GM12872 (cell line): ENCODE results near the gene ALPK3.

Experiments used
- TF ChIP-seq, protein P1 (sequence below): IDR thresholded peaks from 3 replicates; pipeline ENCODE4 v1.5.1; 2011; ENCODE audit warnings: low read depth, mild to moderate bottlenecking, low read length, moderate library complexity; ENCODE audit not compliant: insufficient read depth

ALPK3 gene

DNA sequence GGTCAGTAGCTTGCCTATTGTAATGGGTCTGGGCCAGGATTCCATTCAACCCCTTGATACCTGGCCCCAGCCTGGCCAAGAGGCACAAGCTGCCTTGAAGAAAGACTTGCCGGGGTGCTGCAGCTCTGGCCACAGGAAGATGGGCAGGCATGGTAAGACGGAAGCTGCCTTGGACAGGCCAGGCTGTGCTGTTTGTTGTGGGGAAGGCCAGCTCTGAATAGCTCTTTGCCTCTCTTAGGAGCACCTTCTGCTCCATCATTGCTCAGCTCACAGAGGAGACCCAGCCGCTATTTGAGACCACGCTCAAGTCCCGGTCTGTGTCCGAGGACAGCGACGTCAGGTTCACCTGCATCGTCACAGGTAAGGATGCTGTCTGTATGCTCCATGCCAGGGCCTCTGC, 10.1 kb downstream of the ALPK3 start:
- TF ChIP-seq, protein P1, sequence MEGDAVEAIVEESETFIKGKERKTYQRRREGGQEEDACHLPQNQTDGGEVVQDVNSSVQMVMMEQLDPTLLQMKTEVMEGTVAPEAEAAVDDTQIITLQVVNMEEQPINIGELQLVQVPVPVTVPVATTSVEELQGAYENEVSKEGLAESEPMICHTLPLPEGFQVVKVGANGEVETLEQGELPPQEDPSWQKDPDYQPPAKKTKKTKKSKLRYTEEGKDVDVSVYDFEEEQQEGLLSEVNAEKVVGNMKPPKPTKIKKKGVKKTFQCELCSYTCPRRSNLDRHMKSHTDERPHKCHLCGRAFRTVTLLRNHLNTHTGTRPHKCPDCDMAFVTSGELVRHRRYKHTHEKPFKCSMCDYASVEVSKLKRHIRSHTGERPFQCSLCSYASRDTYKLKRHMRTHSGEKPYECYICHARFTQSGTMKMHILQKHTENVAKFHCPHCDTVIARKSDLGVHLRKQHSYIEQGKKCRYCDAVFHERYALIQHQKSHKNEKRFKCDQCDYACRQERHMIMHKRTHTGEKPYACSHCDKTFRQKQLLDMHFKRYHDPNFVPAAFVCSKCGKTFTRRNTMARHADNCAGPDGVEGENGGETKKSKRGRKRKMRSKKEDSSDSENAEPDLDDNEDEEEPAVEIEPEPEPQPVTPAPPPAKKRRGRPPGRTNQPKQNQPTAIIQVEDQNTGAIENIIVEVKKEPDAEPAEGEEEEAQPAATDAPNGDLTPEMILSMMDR, result no peak

GRCh38 chr15:84828086-84828908, 11.1 kb downstream of the ALPK3 start:
- TF ChIP-seq, protein P1, result no peak

GRCh38 chr15:84829428-84829827, 12.3 kb downstream of the ALPK3 start:
- TF ChIP-seq, protein P1, result no peak

GRCh38 chr15:84830036-84830435, 12.9 kb downstream of the ALPK3 start:
- TF ChIP-seq, protein P1, result no peak

DNA sequence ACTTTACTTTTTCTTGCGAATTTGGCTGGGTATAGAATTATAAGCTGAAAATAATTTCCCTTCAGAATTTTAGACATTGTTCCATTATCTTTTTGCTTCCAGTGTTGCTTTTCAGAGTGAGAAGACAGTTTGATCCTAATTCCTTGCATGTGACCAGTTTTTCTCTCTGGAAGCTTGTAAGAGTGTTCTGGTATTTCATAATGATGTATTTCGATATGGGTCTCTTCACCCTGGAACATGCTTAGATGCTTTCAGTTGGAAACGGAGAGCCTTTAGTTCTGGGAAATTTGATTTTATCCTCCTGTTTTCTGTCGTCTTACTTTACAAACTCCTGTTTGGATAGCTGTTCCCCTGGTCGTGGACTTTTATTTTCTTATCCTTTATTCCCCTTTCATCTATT, 13.9 kb downstream of the ALPK3 start:
- TF ChIP-seq, protein P1, result no peak

DNA sequence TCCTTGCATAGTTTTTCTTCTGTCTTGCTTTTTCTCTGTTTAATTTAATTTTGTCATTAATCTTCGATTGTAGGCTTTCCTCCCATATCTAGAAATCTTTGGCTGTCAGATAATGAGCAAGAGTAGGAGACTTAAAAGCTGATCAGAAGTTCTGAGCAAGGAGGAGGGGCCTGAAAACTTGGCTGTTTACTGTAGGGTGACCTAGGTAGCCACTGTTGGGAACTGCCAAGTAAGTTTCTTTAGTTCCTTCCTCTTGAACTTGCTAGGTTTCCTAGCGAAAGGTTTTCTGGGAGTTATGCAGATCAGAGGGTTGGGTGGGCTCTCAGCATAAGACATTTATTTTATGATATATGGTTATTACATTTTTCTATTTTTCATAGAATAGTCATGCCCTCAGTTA, 14.5 kb downstream of the ALPK3 start:
- TF ChIP-seq, protein P1, result no peak

DNA sequence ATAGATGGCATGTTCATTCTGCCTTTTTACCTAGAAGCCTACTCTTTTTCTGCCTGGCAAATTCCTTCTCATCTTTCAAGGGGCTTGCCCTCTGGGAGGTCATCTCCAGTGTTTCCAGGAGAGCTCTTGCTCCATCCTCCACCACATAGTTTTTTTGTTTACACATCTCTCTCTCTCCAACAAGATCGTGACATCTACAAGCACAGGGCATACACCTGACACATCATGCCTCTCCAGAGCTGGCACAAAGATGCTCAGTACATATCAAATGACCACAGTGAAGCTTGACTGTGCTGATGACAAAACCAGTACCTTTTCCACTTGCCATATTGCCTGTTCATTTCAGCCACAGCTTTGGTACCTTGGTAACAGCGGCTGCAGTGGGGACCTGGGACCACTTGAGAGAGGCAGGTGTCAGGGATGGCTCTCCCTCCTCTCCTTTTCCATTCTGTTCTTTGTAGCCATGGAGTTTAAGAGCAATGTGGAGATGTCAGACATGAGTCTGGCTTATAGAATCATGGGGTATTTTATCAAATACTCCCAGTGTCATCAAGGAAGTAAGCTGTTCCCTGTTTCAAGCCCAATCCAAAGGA, 15.4 kb downstream of the ALPK3 start:
- TF ChIP-seq, protein P1, result no peak
